Embryonic facial prominence (tissue), 1 donor: ENCODE data around the gene ADARB1.

Experiments
- DNase-seq: peaks from one replicate; pipeline ENCODE4 v3.0.0-alpha.2; 2016; ENCODE audit errors: extremely low spot score

The ADARB1 gene

DNA sequence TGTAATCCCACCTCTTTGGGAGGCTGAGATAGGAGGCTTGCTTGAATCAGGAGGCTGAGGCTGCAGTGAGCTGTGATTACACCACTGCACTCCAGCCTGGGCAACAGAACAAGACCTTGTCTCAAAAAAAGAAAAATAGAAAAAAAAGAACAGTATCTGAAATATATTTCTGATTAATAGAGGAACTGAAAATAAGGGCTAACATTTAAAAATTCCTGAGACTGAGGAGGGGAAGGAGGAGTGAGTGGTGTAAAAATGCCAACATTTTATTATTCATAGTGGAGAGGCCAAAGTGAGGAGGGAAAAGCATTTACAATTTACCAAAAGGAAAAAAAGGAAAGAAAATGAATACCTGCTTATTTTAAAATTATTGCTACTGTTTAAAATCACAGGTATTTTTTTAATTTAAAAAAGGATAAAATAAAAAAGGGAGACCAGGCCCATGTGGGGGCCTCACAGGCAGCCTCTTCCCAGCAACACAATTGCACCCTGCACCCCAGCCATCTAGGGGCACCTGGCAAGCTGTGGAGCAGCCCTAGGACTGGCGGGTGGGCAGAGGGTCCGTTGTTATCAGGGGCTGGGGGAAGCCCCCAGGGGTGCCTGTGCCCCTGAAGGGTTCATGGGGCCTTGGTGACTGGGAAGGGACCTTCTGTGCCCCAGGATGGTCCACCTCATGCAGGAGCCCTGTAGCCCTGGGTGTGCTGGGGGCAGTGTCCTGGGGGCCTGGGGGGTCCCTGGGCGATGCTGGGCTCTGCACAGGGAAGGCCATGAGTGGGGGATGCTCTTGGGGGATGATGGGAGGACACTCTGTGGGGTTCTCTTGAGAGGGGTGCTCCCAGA is 34.8 kb upstream of the ADARB1 start:
- no peak for DNase-seq

DNA sequence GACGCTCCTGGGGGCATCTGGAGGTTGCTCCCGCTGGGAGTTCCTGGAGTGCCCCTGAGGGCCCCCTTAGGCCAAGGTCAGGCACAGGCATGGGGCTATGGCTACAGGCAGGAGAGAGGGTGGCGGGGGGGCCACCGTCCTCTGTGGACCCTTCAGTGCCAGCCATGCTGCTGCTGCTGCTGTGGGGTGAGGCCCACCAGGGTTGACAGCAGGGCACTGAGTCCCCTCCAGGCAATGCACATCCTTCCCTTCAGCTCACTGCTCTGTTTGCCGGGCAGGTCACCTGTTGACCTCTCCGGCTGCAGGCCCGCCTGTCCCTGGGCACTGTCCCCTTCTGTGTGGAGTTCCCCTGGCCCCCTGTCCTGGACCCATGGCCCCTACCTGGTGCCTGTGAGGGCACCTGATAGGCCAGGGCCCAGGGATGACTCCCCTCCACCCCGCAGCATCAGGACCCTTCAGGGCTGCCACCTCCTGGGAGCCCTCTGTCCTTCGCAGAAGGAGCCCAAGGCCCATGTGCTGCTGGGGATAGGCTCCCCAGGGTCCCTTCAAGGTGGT is 34.1 kb upstream of the ADARB1 start:
- DNase-seq = no peak

DNA sequence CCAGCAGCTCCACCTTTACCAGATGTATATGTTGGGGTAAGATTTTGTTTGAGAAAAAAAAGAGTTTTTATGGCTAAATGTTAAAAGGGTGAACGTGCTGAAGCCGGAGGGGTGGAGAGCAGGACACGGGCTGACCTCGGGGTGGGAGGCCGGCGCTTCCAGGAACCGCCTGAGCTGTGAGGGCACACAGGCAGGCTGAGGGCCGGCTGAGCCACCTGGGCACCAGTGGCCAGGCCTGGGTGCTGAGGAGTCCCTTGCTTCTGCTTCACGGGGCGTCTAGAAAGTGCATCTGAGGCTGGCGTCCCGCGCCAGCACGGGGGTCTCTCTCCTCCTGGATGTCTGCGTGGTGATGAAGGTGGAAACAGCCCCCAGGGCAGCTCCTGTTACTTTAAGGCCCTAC is 33.6 kb upstream of the ADARB1 start:
- no peak for DNase-seq

DNA sequence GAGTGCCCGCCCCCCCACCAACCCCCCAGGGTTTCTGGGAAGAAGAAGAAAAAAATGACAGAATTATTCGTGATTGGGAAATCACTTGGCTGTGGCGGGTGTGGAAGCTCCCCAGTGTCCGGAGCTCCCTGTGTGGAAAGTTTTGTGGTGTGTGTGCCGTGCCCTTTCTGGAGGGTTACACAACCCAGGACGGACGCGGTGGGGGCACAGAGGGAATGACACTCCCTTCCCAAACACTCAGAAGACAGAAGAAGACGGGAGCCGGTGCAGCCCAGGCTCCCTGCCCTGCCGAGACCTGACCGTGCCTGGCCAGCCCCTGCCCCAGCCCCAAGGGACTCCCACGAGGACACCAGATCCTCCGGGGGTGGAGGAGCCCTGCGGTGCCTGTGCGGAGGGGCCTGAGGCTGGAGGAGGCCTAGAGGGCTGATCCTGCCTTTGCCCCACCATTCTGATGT is 33.0 kb upstream of the ADARB1 start:
- DNase-seq = no peak

DNA sequence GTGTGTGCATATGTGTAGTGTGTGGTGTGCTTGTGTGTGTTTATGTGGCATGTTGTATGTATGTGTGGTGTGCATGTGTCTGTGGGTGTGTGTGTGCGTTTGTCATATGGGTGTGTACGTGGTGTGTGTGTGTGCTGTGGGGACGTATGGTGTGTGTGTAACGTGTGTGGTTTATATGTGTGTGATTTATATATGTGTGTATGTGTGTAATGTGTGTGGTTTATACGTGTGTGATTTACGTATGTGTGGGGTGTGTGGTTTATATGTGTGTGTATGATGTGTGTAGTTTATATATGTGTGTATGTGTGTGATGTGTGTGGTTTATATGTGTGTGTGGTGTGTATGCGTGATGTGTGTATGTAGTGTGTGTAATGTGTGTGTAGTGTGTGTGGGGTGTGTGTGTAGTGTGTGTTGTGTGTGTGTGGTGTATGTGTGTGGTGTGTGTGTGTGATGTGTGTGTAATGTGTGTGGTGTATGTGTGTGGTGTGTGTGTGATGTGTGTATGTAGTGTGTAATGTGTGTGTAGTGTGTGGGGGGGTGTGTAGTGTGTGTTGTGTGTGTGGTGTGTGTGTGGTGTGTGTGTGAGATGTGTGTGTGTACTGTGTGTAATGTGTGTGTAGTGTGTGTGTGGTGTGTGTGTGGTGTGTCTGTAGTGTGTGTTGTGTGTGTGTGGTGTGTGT is 32.3 kb upstream of the ADARB1 start:
- DNase-seq = no peak

DNA sequence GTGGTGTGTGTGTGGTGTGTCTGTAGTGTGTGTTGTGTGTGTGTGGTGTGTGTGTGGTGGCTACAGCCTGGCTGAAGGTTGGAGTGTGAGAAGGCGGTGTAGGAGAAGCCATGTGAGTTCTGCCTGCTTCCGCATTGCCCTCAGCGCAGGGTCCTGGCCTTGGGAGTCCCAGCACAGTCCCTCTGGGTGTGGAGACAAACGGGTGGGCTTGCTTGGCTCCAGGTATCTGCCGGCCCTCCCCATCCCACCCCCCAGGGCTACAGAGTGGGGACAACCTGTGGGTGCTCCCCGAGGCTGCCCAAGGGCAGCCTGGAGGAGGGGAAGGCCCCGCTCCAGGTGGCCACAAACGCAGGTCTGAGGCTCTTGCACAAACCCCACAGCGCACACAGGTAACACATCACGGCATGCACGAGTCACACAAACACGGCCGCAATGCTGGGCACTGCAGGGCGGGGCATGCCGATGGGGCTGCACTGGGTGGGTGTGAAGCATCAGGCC is 31.7 kb upstream of the ADARB1 start:
- DNase-seq = no peak

DNA sequence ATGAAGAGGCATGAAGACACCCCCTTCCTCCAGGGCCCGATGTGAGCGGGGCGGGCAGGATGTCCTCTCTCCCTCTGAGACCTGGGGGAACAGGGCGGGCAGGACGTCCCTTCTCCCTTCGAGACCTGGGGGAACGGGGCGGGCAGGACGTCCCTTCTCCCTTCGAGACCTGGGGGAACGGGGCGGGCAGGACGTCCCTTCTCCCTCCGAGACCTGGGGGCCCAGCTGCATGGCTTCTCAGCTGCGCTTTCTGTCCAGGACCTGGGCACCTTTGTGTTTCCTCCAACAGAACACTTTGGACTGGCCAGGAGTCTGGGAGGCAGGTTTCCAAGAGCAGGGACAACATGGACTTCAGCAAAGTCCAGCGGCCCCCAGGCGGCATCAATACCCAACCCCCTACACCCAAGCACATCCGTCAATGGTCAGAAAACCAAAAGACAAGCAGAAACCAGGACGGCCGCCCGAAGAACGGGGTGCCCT is 30.8 kb upstream of the ADARB1 start:
- DNase-seq = no peak

DNA sequence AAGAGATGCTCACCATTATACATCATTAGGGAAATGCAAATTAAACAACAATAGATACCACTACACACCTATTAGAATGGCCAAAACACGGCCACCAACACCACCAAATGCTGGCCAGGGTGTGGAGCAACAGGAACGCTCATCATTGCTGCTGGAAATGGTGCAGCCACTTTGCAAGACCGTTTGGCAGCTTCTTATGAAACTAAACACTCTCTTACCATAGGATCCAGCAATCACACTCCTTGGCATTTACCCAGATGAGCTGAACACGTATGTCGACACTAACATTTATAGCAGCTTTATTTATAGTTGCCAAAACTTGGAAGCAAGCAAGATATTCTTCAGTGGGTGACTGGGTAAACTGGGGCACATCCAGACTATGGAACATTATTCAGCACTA is 28.9 kb upstream of the ADARB1 start:
- DNase-seq = no peak

DNA sequence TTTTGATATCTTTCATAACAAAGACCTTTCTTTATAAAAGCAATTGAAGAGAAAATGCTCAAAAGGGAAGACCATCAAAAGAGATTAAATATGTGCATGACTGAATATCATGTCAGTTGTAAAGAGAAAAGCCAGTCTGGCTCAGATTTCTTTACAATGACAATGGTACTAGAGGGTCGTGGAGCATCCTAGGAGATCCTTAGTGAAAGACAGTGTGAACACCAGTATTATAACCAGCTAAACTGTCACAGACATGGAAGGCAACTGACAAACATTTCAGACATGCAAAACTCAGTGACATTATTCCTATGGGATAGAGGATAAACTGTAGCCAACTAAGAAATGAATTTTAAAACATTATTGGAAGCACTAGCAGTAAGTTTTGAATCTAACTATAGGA is 27.1 kb upstream of the ADARB1 start:
- DNase-seq = no peak

DNA sequence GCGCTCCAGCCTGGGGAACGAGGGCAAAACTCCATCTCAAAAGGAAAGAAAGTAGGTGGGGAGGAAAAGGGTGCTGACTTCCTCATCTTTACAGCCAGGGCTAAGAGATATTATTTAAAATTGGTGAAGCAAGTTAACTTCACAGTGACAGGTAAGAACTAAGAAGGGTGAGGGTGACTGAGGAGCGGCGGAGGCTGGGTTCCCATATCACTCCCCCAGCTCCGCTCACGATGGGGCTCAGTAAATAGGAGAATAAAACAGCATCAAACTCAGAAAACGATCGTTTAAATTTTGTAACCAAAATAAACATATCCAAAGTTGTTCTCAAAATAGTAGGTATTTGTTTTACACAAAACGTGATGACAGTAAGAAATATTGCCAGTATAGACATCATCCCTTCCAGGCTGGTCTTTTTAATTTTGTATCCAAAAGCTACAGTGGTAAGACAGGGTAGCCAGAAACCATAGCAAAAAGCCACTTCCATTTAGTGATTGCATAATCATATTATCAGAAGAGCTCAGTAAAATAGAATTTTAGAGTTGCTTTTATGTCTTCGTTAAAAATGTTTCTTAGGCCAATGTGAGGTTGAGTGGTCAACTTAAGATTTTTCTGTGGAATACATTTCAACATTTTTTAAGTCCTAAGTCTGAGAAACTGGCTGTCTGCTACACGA is 26.2 kb upstream of the ADARB1 start:
- no peak for DNase-seq

DNA sequence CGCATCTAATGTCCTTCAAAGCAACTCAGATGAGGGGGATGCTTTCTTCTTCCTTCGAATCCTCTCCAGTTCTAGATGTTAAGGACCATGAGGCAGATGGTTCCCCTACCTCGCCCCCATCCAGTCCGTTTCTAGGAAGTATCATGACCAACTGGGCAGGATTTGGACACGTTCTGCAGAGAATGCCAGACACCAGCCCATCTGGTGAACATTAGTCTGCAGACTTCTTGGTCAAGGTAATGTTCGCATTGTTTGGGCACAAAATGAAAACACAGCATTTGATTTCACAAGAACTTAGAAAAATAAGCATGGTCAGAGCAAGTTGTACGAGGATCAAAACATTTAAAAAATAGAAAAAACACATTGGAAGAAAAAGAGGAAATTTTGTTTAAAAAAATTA is 25.4 kb upstream of the ADARB1 start:
- DNase-seq = no peak

DNA sequence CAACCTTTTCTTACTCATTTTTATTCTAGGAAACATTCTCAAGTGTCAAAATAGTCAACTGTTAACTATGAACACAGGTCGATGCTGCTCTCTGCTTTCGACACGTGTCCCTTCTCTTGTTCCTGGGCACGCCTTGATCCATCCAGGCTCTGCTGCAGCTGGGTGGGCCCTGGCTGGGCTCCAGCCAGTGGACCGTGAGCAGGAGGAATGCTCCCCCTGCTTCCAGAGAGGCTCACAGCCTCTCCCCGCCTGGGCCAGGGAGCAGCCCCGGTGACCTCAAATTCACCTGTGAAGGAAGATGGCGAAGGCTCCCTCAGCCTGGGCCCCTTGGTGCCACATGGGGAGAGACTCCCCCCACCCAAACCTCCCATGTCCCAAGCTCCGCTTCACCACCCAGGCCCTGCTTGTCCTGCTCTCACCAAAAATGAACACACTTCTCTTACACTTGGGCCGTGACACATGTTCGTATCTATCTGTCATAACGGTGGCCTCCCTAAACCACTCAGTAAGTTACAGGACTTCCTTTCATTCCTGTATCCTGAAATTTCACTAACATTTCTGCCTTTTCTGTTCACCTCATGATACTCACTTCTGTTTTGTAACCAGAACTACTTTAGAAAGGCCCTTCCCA is 24.6 kb upstream of the ADARB1 start:
- no peak for DNase-seq

DNA sequence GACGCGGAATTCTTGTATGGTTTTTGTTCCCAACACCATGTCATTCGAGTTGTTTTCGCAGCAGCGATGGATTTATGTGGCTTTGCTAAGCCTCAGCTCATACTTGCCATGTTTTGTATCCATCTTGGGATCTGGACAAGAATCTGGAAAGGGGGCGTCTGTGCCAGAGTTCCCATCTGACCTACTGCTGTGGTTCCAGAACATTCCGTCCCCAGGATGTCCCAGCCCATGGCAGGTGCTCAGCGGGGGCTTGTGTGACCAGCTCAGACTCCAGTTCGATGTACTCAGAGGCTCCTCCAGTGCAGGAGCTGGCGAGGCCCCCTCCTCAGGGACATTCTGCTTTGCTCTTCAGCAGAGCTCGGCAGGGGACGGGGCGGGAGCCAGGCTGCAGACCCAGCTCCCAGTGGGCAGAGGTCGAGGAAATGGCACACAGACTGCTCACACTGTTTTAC is 24.0 kb upstream of the ADARB1 start:
- no peak for DNase-seq

DNA sequence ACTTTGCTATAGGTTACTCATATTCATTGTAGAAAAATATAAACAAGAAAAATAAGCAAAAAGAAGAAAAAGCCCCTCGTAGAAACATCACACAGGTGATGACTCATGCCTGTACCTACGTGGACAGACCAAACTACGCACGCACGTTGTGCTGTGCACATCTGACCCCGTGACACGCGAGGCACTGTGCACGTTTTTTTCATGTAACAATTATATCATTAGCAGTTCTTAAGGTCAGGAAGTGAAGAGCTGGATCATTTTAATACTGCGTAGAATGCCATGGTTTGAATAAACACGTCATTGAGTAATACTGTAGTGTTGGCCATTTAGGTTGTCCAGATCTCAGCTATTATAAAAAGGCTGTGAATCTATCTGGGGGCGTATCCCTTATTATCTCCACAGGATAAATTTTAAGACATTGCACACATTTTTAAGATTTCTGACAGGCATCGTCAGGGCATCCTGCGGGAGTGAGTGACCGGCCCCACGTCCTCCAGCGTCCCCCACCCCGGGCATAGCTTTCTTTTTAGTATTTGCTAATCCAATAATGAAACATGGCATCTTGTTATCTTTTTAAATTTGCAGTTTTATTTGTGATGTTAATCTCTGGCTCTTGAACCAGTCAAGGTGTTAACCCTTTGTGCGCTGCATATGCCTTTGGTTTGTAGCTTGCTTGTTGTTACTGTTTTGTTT is 23.4 kb upstream of the ADARB1 start:
- no peak for DNase-seq

DNA sequence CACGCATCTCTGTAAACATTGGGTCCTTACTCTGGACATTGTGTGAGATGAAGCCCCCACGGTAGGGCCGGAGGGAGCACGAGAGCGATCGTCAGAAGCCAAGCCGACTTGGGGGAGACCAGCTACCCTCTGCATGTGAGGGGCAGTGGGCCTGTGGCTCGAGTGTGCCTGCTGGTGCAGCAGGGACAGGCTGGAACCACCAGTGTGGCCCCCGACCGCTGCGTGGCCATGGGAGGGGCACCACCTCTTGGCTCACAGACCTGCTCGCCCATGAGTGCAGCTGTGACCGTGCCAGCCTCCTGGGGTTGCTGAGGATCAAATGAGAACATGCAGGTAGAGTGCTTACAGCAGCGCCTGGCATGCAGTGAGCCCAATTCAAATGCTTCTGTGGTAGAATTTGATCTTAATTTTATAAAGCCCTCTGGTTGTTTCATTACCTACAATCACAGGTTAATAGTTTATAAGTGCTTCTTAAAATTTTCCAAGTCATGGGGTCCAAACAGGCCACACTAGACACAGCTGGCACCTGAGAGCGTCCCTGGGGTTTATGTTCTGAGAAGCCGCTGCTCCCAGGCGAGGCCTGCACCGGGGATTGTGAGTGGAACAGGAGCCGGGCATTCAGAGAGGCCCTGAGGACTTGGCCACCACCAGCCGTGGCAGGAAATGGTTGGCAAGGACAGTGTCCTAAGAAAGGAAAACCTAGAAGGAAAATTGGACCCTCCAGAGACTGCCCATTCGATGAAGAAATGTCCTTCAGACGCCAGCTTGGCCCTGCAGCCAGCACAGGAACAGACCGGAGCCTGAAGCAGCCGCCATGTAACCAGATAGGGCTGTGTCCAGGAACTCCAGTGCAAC is 22.6 kb upstream of the ADARB1 start:
- no peak for DNase-seq

DNA sequence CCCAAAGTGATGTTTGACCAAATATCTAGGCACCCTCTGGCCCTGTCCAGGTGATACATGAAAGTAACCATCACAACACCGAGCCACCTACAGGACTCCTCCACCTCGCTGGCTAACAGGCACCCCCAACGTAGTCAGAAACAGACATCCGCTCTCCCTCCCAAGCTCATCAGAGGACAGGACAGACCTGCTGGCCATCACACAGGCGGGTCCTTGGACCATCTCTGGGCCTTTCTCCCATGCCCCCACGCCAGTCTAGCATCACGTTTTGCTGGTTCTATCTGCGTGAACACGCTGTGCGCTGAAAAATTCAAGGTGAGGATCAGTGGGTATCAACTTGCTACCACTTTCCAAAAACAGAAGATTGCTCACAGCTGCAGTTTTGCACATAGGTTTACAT is 21.4 kb upstream of the ADARB1 start:
- no peak for DNase-seq

DNA sequence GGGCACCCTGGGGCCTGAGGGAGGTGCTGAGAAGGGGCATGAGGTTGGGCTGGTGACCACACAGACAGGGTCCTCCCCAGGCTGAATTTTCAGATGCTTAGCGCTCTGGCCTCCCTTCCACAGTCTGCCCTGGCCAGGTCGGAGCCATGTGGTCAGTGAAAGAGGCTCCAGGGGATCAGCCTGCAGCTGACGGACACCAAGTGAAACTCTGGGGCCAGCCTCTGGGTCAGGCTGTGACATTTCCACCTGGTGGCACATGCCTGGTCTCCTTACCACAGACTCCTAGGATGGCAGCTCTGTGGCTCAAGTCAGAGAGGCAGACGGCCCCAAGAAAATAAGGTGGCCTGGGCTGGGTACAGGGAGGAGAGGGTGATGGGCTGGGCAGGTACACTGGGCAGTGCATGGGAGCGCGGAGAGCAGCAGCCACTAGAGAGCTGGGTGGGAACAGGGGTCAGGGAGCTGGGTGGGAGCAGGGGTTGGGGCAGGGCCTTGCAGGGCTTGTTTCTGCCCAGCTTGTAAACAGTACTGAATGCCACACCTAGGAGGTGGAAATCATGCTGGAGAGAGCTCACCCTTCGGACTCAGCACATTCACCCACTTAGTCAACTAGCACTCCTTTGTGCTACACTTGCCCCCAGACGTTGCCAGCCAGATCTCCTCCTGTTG is 20.7 kb upstream of the ADARB1 start:
- no peak for DNase-seq

DNA sequence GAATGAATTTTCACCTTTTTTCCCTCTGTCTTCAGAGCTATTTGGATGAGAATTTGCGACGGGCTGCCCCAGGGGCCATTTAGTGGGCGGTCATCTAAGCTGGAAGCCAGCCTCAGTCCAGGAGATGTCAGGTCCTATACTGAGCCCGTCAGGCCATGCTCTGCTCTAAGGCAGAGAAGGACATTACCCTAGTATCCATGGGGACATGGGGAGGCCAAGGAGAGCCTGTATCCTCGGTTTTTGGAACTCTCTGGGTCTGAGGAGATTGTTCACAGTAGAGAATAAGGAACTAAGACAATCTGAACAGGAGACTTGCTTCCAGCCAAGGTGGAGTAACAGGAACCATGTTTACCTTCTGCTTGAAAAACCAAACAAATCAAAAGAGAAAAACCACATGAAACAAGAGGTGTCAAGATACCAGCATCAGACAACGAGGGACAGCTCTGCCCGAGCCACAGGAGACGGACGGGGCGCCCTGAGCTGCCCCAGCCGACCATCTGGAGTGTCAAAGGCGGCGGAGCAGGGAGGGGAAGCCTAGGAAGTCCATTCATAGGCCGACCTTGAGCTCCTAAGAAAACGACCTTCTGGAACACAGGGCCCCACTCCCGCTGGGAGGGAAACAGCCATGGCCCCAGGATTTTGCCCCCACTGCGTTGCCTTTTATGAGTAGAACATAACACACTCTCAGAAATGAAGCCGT is 20.0 kb upstream of the ADARB1 start:
- DNase-seq = no peak
